Measurements from ENCODE around the gene KRT16. TPM values are rescaled to one million over a fixed set of nuclear protein-coding genes. Genes with fewer than 3 reads are reported as not detected.
"Not testable (repeated sequence)": the region's sequence is repeated elsewhere in the genome, so short reads cannot be mapped to it uniquely, and the experiment has no call there.

The KRT16 gene
- total RNA-seq, 1 experiment from 2014 or later: 0.61 TPM

GRCh38 chr17:41629316-41629715 lies 16.7 kb upstream of the KRT16 start:
- no peak overlapping the region for H3K9ac ChIP-seq (ENCODE audit: low read length)
- no peak for ATAC-seq
- H3K4me3 ChIP-seq (replicated peaks in 1 of 2; ENCODE audit: low read depth in 1 of 2, low read length in 2 of 2): no peak overlapping the region
- no peaks in the 10 kb centered on the region for H3K9me3 ChIP-seq (ENCODE audit: control insufficient read depth in 1 of 2, insufficient read depth in 1 of 2, low read depth in 1 of 2, low read length in 2 of 2)
- H3K27me3 ChIP-seq (ENCODE audit: insufficient read depth, low read length): no peaks in the 10 kb centered on the region
- no TSS peak for BruUV-seq (replicated peaks)
- ChIA-PET RAD21 (ENCODE audit: low non-redundant PET in 1 of 2, low total read pairs in 2 of 2, uncharacterized antibody in 2 of 2, unreplicated experiment in 2 of 2) (no interaction called here), POLR2A (no interaction called here), CTCF (no interaction called here)
- DNase-seq (ENCODE audit: low read depth, low spot score): no peak
- H3K36me3 ChIP-seq (ENCODE audit: control insufficient read depth in 1 of 2, insufficient read depth in 2 of 2, low read length in 2 of 2): no peaks in the 10 kb centered on the region
- H2AFZ ChIP-seq (ENCODE audit: low read depth, low read length, poor library complexity, severe bottlenecking): no peak overlapping the region
- no peak overlapping the region for H3K4me2 ChIP-seq (ENCODE audit: low read length)
- no peaks in the 10 kb centered on the region for H3K9me2 ChIP-seq (ENCODE audit: insufficient read depth)
- no peaks in the 10 kb centered on the region for H3K4me1 ChIP-seq (ENCODE audit: control insufficient read depth in 1 of 2, insufficient read depth in 2 of 2, low read length in 2 of 2)
- H3K27ac ChIP-seq (ENCODE audit: low read depth, low read length): no peak overlapping the region
- intact Hi-C loops (cut with micrococcal nuclease): no loop called here
- H4K20me1 ChIP-seq (ENCODE audit: insufficient read depth): no peaks in the 10 kb centered on the region
- TF ChIP-seq ZBTB33 (IDR thresholded peaks at IDR 0.05; ENCODE audit: extremely low read depth, insufficient replicate concordance, low read length): no peak
- TF ChIP-seq TCF7L2 (IDR thresholded peaks at IDR 0.05; ENCODE audit: borderline replicate concordance, extremely low read depth, insufficient read depth, insufficient read length): no peak
- TF ChIP-seq MAX (IDR thresholded peaks at IDR 0.05): no peak
- no peak for TF ChIP-seq EGR1 (IDR thresholded peaks at IDR 0.05; ENCODE audit: low read depth)
- TF ChIP-seq CTCF (IDR thresholded peaks at IDR 0.05 in 2 of 3, conservative IDR thresholded peaks at IDR 0.05 in 1 of 3; ENCODE audit: borderline replicate concordance in 1 of 3, insufficient read depth in 1 of 3, low read depth in 2 of 3, low read length in 2 of 3): no peak
- H3K79me2 ChIP-seq (ENCODE audit: insufficient read depth, low read length): no peaks in the 10 kb centered on the region

- H3K4me1 ChIP-seq (ENCODE audit: control insufficient read depth in 1 of 2, insufficient read depth in 2 of 2, low read length in 2 of 2); H3K27ac ChIP-seq (ENCODE audit: low read depth, low read length); ATAC-seq; H3K4me3 ChIP-seq (replicated peaks in 1 of 2; ENCODE audit: low read depth in 1 of 2, low read length in 2 of 2); intact Hi-C loops (cut with micrococcal nuclease); H2AFZ ChIP-seq (ENCODE audit: low read depth, low read length, poor library complexity, severe bottlenecking); H3K27me3 ChIP-seq (ENCODE audit: insufficient read depth, low read length); RAD21 ChIA-PET (ENCODE audit: low non-redundant PET in 1 of 2, low total read pairs in 2 of 2, uncharacterized antibody in 2 of 2, unreplicated experiment in 2 of 2); CTCF ChIA-PET; H4K20me1 ChIP-seq (ENCODE audit: insufficient read depth); DNase-seq (ENCODE audit: low read depth, low spot score); H3K9ac ChIP-seq (ENCODE audit: low read length); H3K79me2 ChIP-seq (ENCODE audit: insufficient read depth, low read length); H3K36me3 ChIP-seq (ENCODE audit: control insufficient read depth in 1 of 2, insufficient read depth in 2 of 2, low read length in 2 of 2); BruUV-seq (replicated peaks); POLR2A ChIA-PET; H3K4me2 ChIP-seq (ENCODE audit: low read length); H3K9me2 ChIP-seq (ENCODE audit: insufficient read depth); H3K9me3 ChIP-seq (ENCODE audit: control insufficient read depth in 1 of 2, insufficient read depth in 1 of 2, low read depth in 1 of 2, low read length in 2 of 2): not testable (repeated sequence)
Measured at GRCh38 chr17:41628621-41629255, 16.2 kb upstream of the KRT16 start.

GRCh38 chr17:41628073-41628370 lies 15.5 kb upstream of the KRT16 start:
- H3K79me2 ChIP-seq (ENCODE audit: insufficient read depth, low read length); H4K20me1 ChIP-seq (ENCODE audit: insufficient read depth); H3K4me2 ChIP-seq (ENCODE audit: low read length); DNase-seq (ENCODE audit: low read depth, low spot score); RAD21 ChIA-PET (ENCODE audit: low non-redundant PET in 1 of 2, low total read pairs in 2 of 2, uncharacterized antibody in 2 of 2, unreplicated experiment in 2 of 2); H3K9me2 ChIP-seq (ENCODE audit: insufficient read depth); H3K4me1 ChIP-seq (ENCODE audit: control insufficient read depth in 1 of 2, insufficient read depth in 2 of 2, low read length in 2 of 2); BruUV-seq (replicated peaks); H3K36me3 ChIP-seq (ENCODE audit: control insufficient read depth in 1 of 2, insufficient read depth in 2 of 2, low read length in 2 of 2); H3K27ac ChIP-seq (ENCODE audit: low read depth, low read length); CTCF ChIA-PET; POLR2A ChIA-PET; H3K27me3 ChIP-seq (ENCODE audit: insufficient read depth, low read length); H3K9me3 ChIP-seq (ENCODE audit: control insufficient read depth in 1 of 2, insufficient read depth in 1 of 2, low read depth in 1 of 2, low read length in 2 of 2); H2AFZ ChIP-seq (ENCODE audit: low read depth, low read length, poor library complexity, severe bottlenecking); H3K4me3 ChIP-seq (replicated peaks in 1 of 2; ENCODE audit: low read depth in 1 of 2, low read length in 2 of 2); ATAC-seq; H3K9ac ChIP-seq (ENCODE audit: low read length); intact Hi-C loops (cut with micrococcal nuclease): not testable (repeated sequence)
